Right atrium auricular region (tissue), 2 donors: ENCODE data around the gene RSRC1. TPM values are rescaled to one million over a fixed set of nuclear protein-coding genes. Genes with fewer than 3 reads are reported as not detected.

Experiments used
- DNase-seq: peaks from one replicate; pipeline ENCODE4 v3.0.0-alpha.2; 2019; ENCODE audit warnings: low spot score
- H3K27ac ChIP-seq, 2 donors: fragments of 200-600 bp; sonication (generic); 1 replicate in 1 of 2; 2 replicates in 1 of 2; pipeline ENCODE4 v1.5.1; 2016 to 2019
- H3K27me3 ChIP-seq, 2 donors: fragments of 200-600 bp; sonication (generic); one replicate each; pipeline versions ENCODE4 v1.5.1 to v1.6.0; 2017 to 2019
- H3K36me3 ChIP-seq: fragments of 200-600 bp; sonication (generic); one replicate; pipeline ENCODE4 v1.5.1; 2016
- H3K4me1 ChIP-seq, 2 donors: fragments of 200-600 bp; sonication (generic); one replicate each; pipeline versions ENCODE4 v1.5.1 to v1.6.0; 2017 to 2019
- H3K4me3 ChIP-seq, 2 donors: fragments of 200-600 bp; sonication (generic); 1 replicate in 1 of 2; 2 replicates in 1 of 2; pipeline ENCODE4 v1.5.1; 2017 to 2019; ENCODE audit warnings: mild to moderate bottlenecking in 1 of 2, moderate library complexity in 1 of 2
- H3K9me3 ChIP-seq, 2 donors: fragments of 200-600 bp; sonication (generic); one replicate each; pipeline ENCODE4 v1.5.1; 2019
- total RNA-seq, 2 donors: library from RNA; depleted of rRNA; stranded (reverse); fragments of >200 nt; gene quantifications; one replicate each; pipeline ENCODE4 v1.1.0, GENCODE V29; 2016
- TF ChIP-seq, protein P1 (sequence below), 2 donors: fragments of 200-600 bp; sonication (generic); IDR thresholded peaks; one replicate each; pipeline ENCODE4 v1.5.1; 2019; ENCODE audit warnings: antibody characterized with exemption in 2 of 2

Gene RSRC1
- total RNA-seq, 2 donors from 2014 or later, result 24.8 to 42.5 TPM

DNA sequence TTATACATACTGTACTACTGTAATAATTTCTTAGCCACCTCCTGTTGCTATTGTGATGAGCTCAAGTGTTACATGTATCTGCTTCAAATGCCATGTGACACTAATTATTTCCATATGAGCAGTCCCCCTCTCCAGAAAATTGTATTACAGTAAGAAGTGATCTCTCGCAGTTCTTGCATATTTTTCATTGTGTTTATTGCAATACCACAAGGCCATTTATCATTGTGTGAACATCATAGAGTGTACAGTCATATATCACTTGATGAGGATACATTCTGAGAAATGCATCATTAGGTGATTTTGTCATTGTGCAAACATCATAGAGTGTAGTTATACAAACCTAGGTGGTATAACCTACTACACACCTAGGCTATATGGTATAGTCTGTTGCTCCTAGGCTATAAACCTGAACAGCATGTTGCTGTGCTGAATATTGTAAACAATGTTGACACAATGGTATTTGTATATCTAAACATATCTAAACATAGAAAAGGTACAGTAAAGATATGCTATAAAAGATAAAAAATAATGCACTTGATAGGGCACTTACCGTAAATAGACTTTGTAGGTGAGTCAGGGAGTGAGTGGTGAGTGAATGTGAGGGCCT, 271.5 kb downstream of the RSRC1 start:
- H3K27me3 ChIP-seq, result no peaks in the 10 kb centered on the region
- H3K9me3 ChIP-seq, result no peaks in the 10 kb centered on the region
- no peaks in the 10 kb centered on the region for H3K4me1 ChIP-seq
- no peaks in the 10 kb centered on the region for H3K36me3 ChIP-seq
- DNase-seq, result no peak
- no peak overlapping the region for H3K4me3 ChIP-seq
- TF ChIP-seq, protein P1, sequence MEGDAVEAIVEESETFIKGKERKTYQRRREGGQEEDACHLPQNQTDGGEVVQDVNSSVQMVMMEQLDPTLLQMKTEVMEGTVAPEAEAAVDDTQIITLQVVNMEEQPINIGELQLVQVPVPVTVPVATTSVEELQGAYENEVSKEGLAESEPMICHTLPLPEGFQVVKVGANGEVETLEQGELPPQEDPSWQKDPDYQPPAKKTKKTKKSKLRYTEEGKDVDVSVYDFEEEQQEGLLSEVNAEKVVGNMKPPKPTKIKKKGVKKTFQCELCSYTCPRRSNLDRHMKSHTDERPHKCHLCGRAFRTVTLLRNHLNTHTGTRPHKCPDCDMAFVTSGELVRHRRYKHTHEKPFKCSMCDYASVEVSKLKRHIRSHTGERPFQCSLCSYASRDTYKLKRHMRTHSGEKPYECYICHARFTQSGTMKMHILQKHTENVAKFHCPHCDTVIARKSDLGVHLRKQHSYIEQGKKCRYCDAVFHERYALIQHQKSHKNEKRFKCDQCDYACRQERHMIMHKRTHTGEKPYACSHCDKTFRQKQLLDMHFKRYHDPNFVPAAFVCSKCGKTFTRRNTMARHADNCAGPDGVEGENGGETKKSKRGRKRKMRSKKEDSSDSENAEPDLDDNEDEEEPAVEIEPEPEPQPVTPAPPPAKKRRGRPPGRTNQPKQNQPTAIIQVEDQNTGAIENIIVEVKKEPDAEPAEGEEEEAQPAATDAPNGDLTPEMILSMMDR (IDR thresholded peaks at IDR 0.05), result no peak
- no peak overlapping the region for H3K27ac ChIP-seq

DNA sequence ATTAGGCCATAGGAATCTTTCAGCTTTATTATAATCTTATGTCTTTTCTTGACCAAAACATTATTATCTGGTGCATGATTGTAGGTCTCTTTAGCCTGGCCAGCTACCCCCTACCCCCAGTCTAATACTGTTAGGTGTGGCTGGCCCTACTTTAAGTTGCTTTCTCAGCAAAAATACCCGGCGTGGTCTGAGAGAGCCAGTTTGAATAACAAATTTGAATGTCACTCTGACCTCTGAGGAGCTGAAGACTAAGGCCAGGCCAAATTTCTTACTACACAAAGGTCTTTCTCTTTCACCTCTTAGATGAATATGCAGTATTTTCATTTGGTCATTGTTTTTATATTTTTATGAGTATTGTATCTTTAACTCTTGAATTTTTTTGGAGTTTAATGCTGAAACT, 272.6 kb downstream of the RSRC1 start:
- TF ChIP-seq, protein P1 (IDR thresholded peaks at IDR 0.05), result no peak
- no peak for DNase-seq

DNA sequence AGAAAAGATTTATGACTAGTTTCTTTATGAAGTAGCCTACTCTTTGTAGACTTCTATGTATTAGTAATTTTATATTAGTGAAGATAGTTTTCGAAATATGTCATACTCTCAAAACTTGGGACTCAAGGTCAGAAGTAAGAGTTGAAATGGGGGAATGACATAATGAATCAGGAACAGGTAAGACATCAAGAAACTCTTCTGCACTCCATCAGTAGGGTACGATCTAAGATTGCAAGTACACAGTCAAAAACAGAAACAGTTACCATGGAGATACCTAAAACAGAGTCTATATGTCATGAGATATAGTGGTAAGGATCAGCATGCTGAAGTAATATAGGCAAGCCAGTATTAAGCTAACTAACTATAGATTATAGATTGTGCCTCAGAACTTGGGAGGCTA, 274.1 kb downstream of the RSRC1 start:
- DNase-seq, result no peak
- H3K27ac ChIP-seq, result no peak overlapping the region

More for the DNA sequence above, 272.6 kb downstream of the RSRC1 start:
- Histone ChIP-seq H3K27me3 (no peaks in the 10 kb centered on the region), H3K27ac (no peak overlapping the region), H3K36me3 (no peaks in the 10 kb centered on the region), H3K4me3 (no peak overlapping the region), H3K9me3 (no peaks in the 10 kb centered on the region), H3K4me1 (no peaks in the 10 kb centered on the region)

DNA sequence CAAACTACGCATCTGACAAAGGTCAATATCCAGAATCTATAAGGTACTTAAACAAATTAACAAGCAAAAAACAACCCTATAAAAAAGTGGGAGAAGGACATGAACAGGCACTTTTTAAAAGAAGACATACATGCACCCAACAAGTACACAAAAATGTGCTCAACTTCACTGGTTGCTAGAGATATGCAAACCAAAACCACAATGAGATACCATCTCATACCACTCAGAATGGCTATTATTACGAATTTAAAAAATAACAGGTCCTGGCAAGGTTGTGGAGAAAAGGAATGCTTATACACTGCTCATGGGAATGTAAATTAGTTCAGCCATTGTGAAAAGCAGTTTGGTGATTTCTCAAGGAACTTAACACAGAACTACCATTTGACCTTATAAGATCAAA, 285.5 kb downstream of the RSRC1 start:
- no peaks in the 10 kb centered on the region for H3K4me1 ChIP-seq
- DNase-seq, result no peak
- TF ChIP-seq, protein P1 (IDR thresholded peaks at IDR 0.05), result no peak

More for the DNA sequence above, 274.1 kb downstream of the RSRC1 start:
- H3K27me3 ChIP-seq, result no peaks in the 10 kb centered on the region
- H3K4me1 ChIP-seq, result no peaks in the 10 kb centered on the region
- H3K36me3 ChIP-seq, result no peaks in the 10 kb centered on the region
- H3K4me3 ChIP-seq, result no peak overlapping the region
- TF ChIP-seq, protein P1 (IDR thresholded peaks at IDR 0.05), result no peak
- H3K9me3 ChIP-seq, result no peaks in the 10 kb centered on the region

DNA sequence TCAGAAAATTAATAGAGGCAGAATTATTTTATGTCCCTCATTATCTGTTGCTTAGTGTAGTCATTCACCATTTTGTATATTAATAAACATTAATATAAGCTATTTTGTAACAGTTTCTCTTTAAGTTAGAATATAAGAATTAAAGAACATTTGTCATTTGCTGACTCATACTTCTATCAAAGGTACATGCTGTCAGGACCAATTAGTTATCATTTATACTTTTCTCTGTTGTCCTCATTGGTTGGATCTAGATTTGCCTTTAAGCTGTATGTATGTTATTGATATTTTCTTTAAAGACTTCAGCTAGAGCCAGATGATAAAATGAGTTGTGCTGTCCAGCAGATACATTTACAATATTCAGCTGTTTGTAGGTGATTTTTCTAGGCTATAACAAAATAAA, 292.7 kb downstream of the RSRC1 start:
- H3K9me3 ChIP-seq, result no peaks in the 10 kb centered on the region
- H3K27me3 ChIP-seq, result no peaks in the 10 kb centered on the region
- TF ChIP-seq, protein P1 (IDR thresholded peaks at IDR 0.05), result no peak
- no peaks in the 10 kb centered on the region for H3K36me3 ChIP-seq
- no peak overlapping the region for H3K27ac ChIP-seq
- no peak overlapping the region for H3K4me3 ChIP-seq
- no peaks in the 10 kb centered on the region for H3K4me1 ChIP-seq
- no peak for DNase-seq

More for the DNA sequence above, 285.5 kb downstream of the RSRC1 start:
- Histone ChIP-seq H3K36me3 (no peaks in the 10 kb centered on the region), H3K27me3 (no peaks in the 10 kb centered on the region), H3K4me3 (no peak overlapping the region), H3K9me3 (peaks cover 0 to 22% of the 10 kb centered on the region in 2 donors), H3K27ac (no peak overlapping the region)

DNA sequence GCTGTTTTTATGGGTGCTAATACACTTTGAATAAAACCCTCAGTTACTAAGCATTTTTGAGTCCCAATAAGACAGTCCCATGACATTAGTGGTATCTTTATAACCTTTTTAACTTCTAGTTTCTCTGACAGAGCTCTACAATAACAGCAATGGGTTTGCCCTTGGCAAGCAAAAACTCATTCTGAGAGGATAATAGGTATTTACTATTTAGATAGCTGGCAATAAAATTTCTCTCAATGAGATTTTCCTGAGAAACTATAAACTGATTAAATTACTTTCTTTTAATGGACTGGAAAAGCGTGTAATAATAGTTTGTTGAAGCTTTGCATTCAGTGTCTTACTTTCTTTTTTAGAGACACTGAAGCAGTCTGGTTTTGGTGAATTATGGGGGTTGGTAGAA, 293.1 kb downstream of the RSRC1 start:
- Histone ChIP-seq H3K4me3 (no peak overlapping the region), H3K9me3 (no peaks in the 10 kb centered on the region), H3K36me3 (no peaks in the 10 kb centered on the region), H3K27ac (no peak overlapping the region), H3K27me3 (no peaks in the 10 kb centered on the region), H3K4me1 (no peaks in the 10 kb centered on the region)
- DNase-seq, result no peak
- TF ChIP-seq, protein P1 (IDR thresholded peaks at IDR 0.05), result no peak
